Activated T-cell treated with anti-CD3 and anti-CD28 coated beads for 4 hours (primary cell): ENCODE data around the gene P2RX2.
A peak's percentile ranks its signal among the peaks of the same experiment; 100 is the strongest.

Source experiments
- DNase-seq: peaks from one replicate; pipeline ENCODE4 v3.0.0-alpha.2; 2020

Gene P2RX2

DNA sequence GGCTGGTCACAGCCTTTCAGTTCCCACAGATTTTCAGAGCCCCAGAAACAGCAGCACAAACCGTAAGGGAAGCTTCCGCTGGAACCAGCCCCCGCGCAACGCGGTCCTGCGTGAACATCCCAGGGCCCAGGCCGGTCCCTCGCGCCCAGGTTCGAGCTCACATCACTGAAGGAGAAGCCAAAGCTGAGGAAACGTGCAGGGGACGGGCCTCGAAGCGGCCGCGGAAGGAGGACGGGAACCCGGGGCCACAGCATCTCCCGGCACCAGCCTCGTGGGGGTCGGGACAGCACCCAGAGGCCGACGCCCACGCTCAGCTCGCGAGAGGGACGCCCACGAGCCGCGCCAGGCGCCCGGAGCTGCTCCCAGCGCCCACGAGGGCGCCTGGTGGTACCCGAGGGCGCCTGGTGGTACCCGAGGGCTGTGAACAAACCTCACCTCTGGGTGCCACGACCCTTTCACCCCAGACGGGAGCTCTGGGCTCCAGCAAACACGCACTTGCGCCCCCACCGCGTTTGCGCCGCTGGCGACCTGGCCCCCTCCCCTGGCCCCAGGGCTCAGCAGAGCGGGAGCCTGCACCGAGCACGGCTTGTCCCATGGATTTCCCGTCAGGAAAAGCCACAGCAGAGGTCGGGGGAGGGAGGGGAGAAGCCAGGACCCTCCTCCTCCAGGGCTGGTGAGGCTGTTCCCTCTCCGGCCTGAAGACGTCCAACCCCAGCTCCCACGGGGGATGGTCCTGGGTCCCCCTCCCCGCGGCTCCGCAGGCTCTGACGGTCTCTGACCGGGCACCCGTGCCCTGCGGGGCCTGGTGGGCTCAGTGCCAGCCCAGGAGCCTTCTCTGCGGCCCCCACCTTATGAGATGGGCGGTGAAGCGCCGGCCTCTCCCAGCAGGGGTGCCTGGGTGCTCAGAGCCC, 15.1 kb upstream of the P2RX2 start:
- DNase-seq = no peak

DNA sequence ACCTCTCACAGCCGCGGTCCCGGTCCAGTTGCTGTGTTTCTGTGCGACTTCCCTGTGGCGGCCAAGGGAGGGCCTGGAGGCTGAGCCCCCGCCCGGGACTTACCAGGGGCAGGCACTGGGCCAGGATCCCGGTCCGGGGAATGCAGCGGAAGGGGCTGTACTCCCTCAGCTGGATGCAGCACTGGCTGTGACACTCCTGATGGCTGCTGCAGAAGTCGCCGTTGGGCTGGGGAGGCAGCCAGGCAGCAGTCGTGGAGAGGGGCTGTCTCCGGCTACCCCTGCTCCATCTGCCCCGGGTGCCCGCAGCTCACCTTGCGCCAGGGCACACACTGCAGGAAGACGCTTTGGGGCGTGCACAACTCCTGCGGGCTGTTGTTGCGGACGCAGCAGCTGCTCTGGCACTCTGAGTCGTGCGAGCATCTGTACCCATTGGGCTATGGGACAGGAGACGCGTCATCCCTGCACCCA, 14.4 kb upstream of the P2RX2 start:
- no peak for DNase-seq

DNA sequence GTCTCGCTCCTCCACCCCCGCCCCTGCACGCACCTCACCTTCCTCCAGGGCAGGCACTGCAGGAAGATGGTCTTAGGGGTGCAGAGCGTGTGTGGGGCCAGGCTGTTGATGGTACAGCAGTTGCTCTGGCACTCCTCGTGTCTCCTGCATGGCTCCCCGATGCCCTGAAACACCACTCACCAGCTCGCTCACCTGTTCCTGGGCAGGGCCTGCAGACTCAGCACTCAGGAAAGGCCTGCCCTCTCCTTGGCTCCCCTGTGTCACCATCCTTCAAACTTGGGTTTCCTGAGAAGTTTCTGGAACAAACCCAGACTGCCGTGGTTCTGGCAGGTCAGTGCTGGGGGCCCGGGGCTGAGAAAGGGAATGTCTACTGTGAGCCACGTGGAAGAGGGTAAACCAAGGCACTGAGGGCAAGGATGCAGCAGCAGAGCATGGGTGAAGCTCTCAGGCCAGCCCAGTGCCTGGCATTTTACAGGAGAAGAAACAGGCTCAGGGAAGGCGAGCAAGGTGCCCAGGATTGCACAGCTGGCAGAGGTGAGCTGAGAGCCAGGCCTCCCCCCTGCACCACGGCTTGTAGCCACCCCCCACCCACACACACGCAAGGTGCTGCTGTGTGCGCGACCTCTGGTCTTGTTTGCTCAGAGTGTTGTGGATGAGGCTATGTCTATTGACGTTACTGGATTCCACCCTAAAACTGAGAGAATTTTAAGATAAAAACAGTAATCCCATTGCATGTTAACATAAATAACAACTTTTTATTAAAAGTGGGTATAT, 13.7 kb upstream of the P2RX2 start:
- no peak for DNase-seq

- no peak for DNase-seq
Measured at GRCh38 chr12:132605892-132606291, 12.7 kb upstream of the P2RX2 start.

- no peak for DNase-seq
Measured at GRCh38 chr12:132606466-132606865, 12.1 kb upstream of the P2RX2 start.

DNA sequence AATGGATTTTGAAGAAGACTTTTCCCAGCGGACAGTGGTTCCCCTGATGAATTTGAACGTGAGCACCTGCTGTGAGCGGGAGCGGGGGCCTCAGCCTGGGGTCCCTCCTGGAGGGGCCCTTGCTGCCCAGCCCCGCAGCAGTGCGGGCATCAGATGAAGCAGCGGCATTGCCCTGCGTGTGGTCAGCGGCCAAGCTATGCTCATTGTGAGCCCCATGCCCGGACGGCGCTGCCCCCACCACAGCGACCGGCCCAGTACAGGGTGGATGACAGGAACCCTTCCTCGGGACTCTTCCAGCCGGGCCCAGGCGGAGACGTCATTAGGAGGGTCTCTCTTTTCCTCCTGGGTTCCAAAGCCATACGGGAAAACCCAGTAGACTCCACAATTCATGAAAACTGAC, 11.6 kb upstream of the P2RX2 start:
- no peak for DNase-seq

DNA sequence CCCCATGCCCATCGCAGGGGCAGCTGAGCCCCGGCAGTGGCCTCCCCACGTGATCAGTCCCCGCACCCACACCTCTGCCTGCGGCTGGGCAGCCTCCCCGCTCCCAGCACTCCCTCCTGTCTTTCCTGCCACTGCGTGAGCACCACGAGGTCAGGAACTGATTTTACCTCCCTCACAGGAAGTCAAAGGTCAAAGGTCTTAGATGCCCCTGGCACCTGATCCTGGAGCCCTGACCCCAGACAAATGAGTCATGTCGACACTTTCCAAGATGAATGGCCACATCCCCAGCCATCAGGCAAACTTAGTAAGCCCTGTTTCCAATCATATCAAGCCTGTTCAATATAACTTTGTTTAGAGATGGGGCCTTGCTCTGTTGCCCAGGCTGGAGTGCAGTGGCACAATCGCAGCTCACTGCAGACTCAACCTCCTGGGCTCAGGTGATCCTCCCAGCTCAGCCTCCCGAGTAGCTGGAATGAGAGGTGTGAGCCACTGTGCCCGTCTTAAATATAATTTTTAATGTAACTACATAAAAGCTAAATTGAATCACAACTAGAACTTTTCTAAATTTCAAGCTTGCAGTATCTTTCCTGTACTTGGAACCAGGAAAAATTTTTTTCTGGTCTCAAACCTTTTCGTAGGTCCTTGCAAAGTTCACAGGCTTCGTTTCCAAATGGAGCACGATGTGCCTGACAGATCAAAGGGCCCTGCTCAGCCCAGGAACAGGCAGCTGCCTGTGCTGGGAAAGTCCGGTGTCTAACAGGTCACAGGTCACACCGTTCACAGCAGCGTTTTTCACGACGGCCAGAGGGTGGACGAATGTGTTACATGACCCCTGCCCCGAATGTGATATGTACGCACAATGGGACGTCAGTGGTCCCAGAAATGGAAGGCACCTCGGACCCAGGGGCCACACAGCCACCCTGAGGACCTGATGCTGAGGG, 10.1 kb upstream of the P2RX2 start:
- no peak for DNase-seq

DNA sequence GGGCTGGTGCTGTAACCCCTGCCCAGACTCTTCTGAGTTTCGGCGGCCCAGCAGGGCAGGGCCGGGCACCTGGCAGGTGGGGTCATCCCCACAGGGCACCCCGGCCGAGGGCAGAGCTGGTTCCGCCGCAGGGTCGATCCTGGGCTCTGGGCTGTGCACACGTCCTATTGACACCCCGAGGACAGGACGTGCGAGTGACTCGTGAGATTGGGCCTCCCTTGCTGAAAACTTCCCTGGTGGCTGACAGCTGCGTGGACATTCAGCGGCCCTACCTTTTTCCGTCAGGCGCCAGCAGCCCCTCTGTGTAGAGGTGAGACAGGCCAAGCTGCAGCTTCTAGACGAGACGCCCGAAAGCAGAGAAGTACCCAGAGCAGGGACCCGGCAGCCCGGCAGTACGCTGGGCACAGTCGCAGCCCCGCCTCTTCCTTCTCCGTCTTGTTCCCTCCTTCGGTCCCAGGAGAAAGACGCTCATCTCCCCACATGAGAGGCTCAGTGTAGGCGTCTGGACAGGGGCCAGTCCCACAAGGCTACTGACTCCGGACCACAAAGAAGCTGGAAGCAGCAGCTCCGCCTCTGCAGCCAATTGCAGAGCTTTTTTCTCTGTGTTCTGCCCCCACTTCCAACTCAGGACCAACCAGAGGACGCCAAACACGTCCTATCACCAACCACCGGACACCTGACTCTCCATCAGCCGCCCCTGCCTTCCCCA, 8.4 kb upstream of the P2RX2 start, which contains the start of gene LRCOL1:
Gene LRCOL1 (minus strand): TSS at position 532 of the 709 bp plus-strand sequence. CDS start 4,331 bp downstream, outside the sequence.
- DNase-seq = no peak

DNA sequence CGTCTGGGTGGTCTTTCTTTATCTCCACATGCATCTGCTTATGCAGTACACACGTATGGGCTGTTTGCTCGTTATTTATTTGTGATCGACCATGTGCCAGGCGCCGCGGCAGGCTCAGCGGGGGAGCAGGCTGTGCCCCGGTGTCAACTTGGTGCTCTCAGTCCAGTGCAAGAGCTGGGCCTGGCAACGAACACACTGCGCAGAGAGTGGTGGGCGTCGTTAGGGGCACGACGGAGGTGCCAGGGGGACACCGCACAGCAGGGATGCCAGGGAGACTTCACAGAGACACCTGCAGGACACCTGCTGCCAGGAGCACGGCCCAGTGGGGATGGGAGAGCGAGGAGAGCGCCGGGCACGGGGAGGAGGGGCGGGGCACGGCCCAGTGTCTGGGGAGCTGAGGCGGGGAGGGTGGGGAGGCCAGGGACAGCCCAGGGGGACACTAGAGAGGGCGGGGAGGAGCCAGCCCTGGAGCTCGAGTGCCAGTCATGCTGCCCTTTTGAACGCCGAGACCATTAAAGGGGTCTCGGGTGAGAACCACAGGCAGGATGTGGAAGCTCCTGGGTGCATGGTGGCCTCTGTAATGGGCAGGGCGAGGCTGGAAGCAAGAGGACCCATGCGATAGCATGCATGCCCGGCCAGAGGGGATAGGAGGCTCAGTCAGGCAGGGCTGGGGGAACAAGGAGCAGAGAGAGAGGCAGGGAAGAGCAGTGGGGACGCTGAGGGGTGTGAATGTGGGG, 7.5 kb upstream of the P2RX2 start:
- no peak for DNase-seq

DNA sequence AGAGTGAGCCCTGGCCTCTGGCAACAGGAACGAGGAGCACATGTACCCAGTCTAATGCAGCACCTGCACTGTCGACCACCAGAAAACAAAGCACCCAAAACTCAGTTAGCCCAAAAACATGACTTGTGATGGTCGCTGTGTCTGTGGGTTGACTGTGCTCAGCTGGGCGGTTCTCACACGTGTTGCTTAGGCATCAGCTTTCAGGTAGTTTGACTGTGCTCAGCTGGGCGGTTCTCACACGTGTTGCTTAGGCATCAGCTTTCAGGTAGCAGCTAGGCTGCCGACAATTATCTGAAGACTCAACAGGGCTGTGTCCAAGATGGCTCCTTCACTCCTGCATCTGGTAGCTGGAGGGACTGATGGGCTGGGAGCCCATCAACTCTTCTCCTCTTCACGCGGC, 7.0 kb upstream of the P2RX2 start:
- no peak for DNase-seq

GRCh38 chr12:132614029-132614428, 4.5 kb upstream of the P2RX2 start:
- no peak for DNase-seq

DNA sequence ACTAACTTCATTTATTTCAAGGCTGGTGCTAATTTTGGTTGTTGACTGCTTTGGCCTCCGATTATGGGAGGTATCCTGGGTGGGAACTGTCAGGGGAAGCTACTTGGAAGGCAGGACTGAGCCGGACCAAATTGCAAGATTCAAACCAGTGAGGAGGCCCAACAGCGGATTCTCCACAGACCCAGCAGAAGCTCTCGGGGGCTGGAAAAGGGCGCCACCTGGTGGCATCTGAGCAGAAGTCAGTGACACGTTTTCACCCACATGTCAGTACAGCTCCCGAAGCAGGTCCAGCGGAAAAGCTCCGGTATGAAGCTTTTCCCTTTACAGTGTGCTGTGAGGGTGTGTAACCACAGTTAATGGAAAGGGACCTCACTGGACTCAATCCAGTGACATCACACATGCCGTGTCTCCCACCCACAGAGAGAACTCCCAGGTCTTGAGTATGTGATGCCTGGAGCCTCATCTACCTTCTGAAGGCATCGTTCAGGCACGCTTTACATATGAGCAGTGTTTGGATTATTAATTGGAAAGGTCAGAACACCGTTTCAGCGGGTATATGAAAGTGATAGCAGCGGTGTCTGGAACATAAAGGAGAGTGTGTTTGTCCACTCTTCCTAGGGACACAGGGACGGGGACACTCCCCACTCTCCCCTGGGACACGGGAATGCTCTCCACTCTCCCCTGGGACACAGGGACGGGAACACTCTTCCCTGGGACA, 3.6 kb upstream of the P2RX2 start:
- peak; percentile 69 for DNase-seq

- no peak for DNase-seq
Measured at GRCh38 chr12:132615579-132616038, 3.0 kb upstream of the P2RX2 start.

DNA sequence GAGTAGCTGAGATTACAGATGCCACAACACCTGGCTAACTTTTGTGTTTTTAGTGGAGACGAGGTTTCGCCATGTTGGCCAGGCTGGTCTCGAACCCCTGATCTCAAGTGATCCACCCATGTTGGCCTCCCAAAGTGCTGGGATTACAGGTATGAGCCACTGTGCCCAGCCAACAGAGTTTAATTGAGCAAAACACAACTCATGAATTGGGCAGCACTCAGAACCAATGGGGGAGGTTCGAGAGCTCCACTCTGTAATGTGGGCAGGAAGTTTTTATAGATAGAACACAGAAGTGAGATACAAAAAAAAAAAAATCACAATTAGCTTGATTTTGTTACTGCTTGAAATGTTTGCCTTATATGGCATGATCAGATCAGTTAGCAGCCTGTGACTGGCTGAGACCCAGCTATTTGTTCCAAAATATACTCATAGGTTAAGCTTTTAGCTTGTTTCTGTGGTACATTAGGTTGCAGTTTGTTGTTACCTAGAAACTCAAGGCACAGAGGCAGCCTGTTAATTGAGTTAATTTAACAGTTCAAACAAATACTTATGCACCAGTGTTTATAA, 1.4 kb upstream of the P2RX2 start:
- no peak for DNase-seq

GRCh38 chr12:132617822-132618682, 524 bp upstream of the P2RX2 start:
- DNase-seq = no peak

GRCh38 chr12:132619071-132619385, 452 bp downstream of the P2RX2 start:
- DNase-seq = no peak

GRCh38 chr12:132619386-132620112, 973 bp downstream of the P2RX2 start:
- no peak for DNase-seq

DNA sequence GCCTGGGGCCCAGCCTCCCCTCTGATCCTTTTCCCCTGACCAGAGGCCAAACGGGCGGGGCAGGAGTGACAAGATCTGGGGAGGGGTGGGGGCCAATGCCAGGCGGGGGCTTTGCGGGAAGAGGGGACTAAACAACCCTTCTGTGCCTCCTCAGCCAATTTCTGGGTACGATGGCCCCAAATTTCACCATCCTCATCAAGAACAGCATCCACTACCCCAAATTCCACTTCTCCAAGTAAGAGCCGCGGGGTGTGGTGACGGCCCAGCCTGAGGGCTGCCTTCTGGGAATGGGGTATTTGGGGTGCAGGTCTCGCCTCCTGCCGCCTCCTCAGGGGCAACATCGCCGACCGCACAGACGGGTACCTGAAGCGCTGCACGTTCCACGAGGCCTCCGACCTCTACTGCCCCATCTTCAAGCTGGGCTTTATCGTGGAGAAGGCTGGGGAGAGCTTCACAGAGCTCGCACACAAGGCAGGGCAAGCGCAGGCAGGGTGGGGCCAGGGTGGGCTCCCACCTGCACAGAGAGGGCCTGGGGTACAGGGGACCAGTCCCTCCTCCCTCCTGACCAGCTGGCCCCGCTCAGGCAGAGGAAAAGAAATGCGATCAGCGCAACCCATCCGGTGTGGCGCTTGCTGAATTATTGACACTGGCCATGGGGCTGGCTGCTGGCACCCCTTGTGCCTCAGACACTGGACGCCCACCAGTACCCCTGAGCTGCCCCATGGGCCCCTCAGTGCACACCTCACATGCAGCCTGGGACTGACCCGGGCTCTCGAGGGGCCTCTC, 1.7 kb downstream of the P2RX2 start:
- DNase-seq = no peak
